Measurements from ENCODE around the gene CCNY.

DNA sequence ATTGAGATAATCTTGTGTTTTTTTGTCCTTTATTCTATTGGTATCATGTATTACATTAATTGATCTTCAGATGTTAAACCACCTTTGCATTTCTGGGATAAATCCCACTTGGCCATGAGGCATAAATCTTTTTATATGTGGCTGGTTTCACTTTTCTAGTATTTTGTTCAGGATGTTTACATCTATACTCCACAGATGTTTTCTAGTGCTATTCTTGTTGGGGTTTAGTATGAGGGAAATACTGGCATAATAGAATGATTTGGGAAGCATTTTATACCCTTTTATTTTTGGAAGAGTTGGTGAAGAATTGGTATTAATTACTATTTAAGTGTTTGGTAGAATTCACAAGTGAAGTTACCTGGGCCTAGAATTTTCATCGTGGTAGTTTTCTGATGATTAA, 41.8 kb upstream of the CCNY start:
- no peak for TF ChIP-seq POLR2A (IDR thresholded peaks at IDR 0.05)
- TF ChIP-seq, protein P1, sequence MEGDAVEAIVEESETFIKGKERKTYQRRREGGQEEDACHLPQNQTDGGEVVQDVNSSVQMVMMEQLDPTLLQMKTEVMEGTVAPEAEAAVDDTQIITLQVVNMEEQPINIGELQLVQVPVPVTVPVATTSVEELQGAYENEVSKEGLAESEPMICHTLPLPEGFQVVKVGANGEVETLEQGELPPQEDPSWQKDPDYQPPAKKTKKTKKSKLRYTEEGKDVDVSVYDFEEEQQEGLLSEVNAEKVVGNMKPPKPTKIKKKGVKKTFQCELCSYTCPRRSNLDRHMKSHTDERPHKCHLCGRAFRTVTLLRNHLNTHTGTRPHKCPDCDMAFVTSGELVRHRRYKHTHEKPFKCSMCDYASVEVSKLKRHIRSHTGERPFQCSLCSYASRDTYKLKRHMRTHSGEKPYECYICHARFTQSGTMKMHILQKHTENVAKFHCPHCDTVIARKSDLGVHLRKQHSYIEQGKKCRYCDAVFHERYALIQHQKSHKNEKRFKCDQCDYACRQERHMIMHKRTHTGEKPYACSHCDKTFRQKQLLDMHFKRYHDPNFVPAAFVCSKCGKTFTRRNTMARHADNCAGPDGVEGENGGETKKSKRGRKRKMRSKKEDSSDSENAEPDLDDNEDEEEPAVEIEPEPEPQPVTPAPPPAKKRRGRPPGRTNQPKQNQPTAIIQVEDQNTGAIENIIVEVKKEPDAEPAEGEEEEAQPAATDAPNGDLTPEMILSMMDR (IDR thresholded peaks at IDR 0.05) = no peak

Data from Peyer's patch (tissue), 4 donors.